ENCODE results near the gene DDX6.

Gene DDX6

GRCh38 chr11:118699506-118700220, 91.3 kb downstream of the DDX6 start:
- DNase-seq, result no peak
